ENCODE data around the gene MMD.

The MMD gene

GRCh38 chr17:55413825-55414489, 7.7 kb downstream of the MMD start:
- Histone ChIP-seq H3K27ac (ENCODE audit: low read depth, low read length, poor library complexity, severe bottlenecking) (no peak overlapping the region), H3K27me3 (ENCODE audit: insufficient read depth, low read length) (no peaks in the 10 kb centered on the region), H3K36me3 (ENCODE audit: insufficient read depth, low read length) (peaks cover 88% of the 10 kb centered on the region), H3K4me2 (ENCODE audit: low read length) (no peak overlapping the region), H3K9ac (ENCODE audit: low read length) (no peak overlapping the region), H3K4me1 (ENCODE audit: insufficient read depth, low read length, severe bottlenecking) (peaks cover 4% of the 10 kb centered on the region), H3K79me2 (ENCODE audit: insufficient read depth, low read length) (peaks cover 44% of the 10 kb centered on the region), H4K20me1 (ENCODE audit: insufficient read depth, low read length) (peaks cover 3% of the 10 kb centered on the region; the same call in 1 of the 2 replicates), H3K4me3 (ENCODE audit: low read depth, low read length, poor library complexity, severe bottlenecking) (no peak overlapping the region), H3K9me2 (ENCODE audit: low read depth, low read length) (no peaks in the 10 kb centered on the region), H3F3A (ENCODE audit: insufficient read depth, low read length) (no peaks in the 10 kb centered on the region), H2AFZ (ENCODE audit: low read length) (no peak overlapping the region), H3K9me3 (ENCODE audit: low read length) (no peaks in the 10 kb centered on the region)
- TF ChIP-seq EZH2 (IDR thresholded peaks at IDR 0.05; ENCODE audit: borderline replicate concordance, low read length) (no peak), CTCF (IDR thresholded peaks at IDR 0.05; ENCODE audit: low read length) (no peak)

GRCh38 chr17:55411463-55411855, 10.2 kb downstream of the MMD start:
- peaks cover 87% of the 10 kb centered on the region for H3K36me3 ChIP-seq (ENCODE audit: insufficient read depth, low read length)
- no peaks in the 10 kb centered on the region for H3K9me3 ChIP-seq (ENCODE audit: low read length)
- H3F3A ChIP-seq (ENCODE audit: insufficient read depth, low read length) = no peaks in the 10 kb centered on the region
- no peak overlapping the region for H2AFZ ChIP-seq (ENCODE audit: low read length)
- H3K27me3 ChIP-seq (ENCODE audit: insufficient read depth, low read length) = no peaks in the 10 kb centered on the region
- H4K20me1 ChIP-seq (ENCODE audit: insufficient read depth, low read length) = peaks cover 3% of the 10 kb centered on the region; the same call in 1 of the 2 replicates
- H3K9me2 ChIP-seq (ENCODE audit: low read depth, low read length) = no peaks in the 10 kb centered on the region
- no peak overlapping the region for H3K9ac ChIP-seq (ENCODE audit: low read length)
- H3K4me2 ChIP-seq (ENCODE audit: low read length) = no peak overlapping the region
- H3K79me2 ChIP-seq (ENCODE audit: insufficient read depth, low read length) = peaks cover 19% of the 10 kb centered on the region
- peaks cover 2% of the 10 kb centered on the region for H3K4me1 ChIP-seq (ENCODE audit: insufficient read depth, low read length, severe bottlenecking)
- no peak for TF ChIP-seq EZH2 (IDR thresholded peaks at IDR 0.05; ENCODE audit: borderline replicate concordance, low read length)
- TF ChIP-seq CTCF (IDR thresholded peaks at IDR 0.05; ENCODE audit: low read length) = no peak
- no peak overlapping the region for H3K27ac ChIP-seq (ENCODE audit: low read depth, low read length, poor library complexity, severe bottlenecking)
- H3K4me3 ChIP-seq (ENCODE audit: low read depth, low read length, poor library complexity, severe bottlenecking) = no peak overlapping the region

- Histone ChIP-seq H3K36me3 (ENCODE audit: insufficient read depth, low read length) (peaks cover 87% of the 10 kb centered on the region), H2AFZ (ENCODE audit: low read length) (no peak overlapping the region), H3K9me3 (ENCODE audit: low read length) (no peaks in the 10 kb centered on the region), H3K79me2 (ENCODE audit: insufficient read depth, low read length) (peaks cover 13% of the 10 kb centered on the region), H3F3A (ENCODE audit: insufficient read depth, low read length) (no peaks in the 10 kb centered on the region), H3K9me2 (ENCODE audit: low read depth, low read length) (no peaks in the 10 kb centered on the region), H3K4me2 (ENCODE audit: low read length) (no peak overlapping the region), H3K27me3 (ENCODE audit: insufficient read depth, low read length) (no peaks in the 10 kb centered on the region), H3K4me3 (ENCODE audit: low read depth, low read length, poor library complexity, severe bottlenecking) (no peak overlapping the region), H4K20me1 (ENCODE audit: insufficient read depth, low read length) (peaks cover 3% of the 10 kb centered on the region; the same call in 1 of the 2 replicates), H3K9ac (ENCODE audit: low read length) (no peak overlapping the region), H3K4me1 (ENCODE audit: insufficient read depth, low read length, severe bottlenecking) (peaks cover 2% of the 10 kb centered on the region), H3K27ac (ENCODE audit: low read depth, low read length, poor library complexity, severe bottlenecking) (no peak overlapping the region)
- TF ChIP-seq EZH2 (IDR thresholded peaks at IDR 0.05; ENCODE audit: borderline replicate concordance, low read length) = no peak
- no peak for TF ChIP-seq CTCF (IDR thresholded peaks at IDR 0.05; ENCODE audit: low read length)
These were observed 10.7 kb downstream of the MMD start for GRCh38 chr17:55410722-55411462.
